SH-SY5Y (cell line): ENCODE results near the gene ZDHHC5.

Experiments
- GATA2 ChIP-seq: IDR thresholded peaks from 2 replicates; pipeline ENCODE4 v1.6.1; 2011; ENCODE audit warnings: mild to moderate bottlenecking, low read depth, low read length
- GATA3 ChIP-seq: IDR thresholded peaks from 2 replicates; pipeline ENCODE4 v1.6.1; 2011; ENCODE audit warnings: low read depth, mild to moderate bottlenecking, low read length, moderate library complexity

GRCh38 chr11:57653163-57653562, 14.8 kb upstream of the ZDHHC5 start:
- TF ChIP-seq GATA2: no peak
- no peak for TF ChIP-seq GATA3
